Activated T-cell treated with anti-CD3 and anti-CD28 coated beads for 48 hours (primary cell): ENCODE results near the gene SLX9.

ENCODE experiments used
- DNase-seq: peaks from one replicate; pipeline ENCODE4 v3.0.0-alpha.2; 2020; ENCODE audit warnings: low read depth

SLX9 gene, protein sequence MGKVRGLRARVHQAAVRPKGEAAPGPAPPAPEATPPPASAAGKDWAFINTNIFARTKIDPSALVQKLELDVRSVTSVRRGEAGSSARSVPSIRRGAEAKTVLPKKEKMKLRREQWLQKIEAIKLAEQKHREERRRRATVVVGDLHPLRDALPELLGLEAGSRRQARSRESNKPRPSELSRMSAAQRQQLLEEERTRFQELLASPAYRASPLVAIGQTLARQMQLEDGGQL

DNA sequence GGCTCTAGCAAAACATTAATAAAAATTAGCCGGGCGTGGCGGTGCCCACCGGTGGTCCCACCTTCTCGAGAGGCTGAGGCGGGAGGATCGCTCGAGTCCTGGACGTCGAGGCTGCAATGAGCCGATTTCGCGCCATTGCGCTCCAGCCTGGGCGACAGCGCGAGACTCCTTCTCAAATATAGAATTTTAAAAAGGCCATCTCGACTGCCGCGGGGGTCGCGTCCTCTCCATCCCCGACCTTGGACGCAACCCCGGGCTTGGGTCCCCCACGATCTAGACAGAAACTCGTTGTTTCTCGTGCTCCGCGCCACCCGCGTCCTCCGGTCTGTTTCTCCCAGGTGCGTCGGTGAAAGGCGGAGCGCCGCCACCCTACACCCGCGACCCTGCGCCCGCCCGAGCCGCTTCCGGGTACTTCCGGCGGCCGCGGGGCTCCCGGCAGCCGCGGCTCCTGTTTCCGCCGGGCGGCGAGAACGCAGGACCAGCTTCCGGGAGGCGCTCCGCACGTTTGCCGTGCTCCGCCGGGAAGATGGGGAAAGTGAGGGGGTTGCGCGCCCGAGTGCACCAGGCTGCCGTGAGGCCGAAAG lies at the start of gene SLX9:
TSS of gene SLX9 (plus strand) at position 498 of the 584 bp plus-strand sequence. CDS start at position 527, 29 bp downstream.
- DNase-seq = peak; percentile 87

DNA sequence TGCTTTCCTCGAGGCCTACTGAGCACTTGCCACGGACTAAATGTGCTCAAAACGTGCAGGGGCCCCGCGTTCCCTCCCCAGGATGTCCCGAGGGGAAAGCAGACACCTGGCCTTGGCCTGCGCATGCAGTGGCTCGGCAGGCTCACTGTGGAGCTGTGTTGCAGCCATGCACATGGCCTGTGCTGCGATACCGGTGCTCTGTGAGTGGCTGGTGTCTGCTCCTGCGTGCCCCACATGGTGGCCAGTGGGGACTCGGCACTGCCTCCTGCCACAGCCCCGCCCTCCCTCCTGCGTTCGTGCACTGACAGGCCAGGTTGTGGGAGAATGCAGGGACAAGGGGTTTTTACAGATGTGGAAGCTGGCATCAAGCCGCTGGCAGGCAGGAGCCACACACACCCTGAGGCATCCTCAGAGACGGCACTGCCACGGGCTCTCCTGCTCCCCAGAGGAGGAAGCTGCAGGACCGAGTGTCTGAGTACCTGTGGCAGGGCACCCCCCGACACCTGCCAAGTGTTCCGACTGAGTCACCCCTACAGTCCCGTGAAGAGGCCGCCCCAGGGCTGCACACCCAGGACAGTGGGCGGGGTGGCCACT lies 49.4 kb upstream of the SLX9 start:
- no peak for DNase-seq

DNA sequence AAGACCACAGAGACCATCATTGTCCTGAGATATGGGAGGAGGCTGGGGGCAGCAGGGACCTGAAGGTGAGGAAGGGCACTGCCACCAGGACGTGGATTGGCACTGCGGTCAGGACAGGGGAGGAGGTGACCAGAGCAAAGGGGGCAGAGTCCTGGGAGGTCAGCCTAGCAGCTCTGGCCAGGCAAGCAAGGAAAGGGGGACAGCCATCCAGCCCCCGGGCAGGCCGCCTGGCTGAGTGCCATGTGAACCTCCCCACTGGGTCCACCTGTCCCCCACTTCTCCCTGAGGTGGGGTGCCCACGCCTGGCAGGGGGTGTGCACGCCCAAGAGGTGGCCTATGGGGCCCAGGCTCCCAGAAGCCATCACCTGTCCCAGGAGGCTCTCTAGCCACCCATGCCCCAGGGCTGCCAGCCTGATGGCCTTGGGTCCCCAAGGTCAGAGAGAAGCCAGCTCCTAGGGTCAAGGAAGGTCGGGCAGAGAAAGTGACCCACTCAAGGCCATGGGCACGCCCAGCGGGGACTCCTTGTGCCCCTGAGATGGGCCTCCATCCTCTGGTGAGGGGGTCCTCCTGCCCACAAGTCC lies 48.8 kb upstream of the SLX9 start:
- DNase-seq = no peak

DNA sequence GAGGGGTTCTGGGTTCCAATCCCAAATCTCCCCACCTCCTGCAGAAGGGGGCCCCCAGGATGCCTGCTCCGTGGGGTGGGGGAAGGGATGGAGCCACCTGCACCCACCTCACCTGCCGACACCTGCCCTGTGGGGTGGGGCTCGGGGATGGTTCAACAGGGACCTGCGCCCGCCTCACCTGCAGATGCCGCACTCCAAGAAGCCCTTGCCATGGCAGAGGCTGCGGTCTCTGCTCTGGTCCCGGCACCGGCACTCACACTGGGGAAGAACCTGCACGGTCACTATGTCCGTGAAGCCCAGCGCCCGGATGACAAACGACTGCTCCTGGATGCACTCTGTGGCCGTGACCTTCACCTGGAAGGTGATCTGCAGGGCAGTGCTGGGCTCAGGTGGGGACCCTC lies 48.2 kb upstream of the SLX9 start:
- DNase-seq = no peak

DNA sequence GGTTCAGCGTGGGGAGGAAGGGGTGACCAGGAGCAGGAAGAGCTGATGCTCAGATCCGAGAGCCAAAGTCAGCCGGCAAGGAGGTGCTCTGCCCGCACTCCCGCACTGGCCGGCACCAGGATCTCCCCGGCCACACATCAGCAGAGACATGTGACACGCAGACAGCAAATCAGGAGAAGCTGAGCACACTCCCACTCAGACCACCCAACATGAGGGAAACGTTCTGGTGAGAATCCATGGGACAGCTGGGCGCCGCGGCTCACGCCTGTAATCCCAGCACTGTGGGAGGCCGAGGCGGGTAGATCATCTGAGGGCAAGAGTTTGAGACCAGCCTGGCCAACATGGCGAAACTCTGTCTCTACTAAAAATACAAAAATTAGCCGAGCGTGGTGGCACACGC lies 47.7 kb upstream of the SLX9 start:
- DNase-seq = no peak

DNA sequence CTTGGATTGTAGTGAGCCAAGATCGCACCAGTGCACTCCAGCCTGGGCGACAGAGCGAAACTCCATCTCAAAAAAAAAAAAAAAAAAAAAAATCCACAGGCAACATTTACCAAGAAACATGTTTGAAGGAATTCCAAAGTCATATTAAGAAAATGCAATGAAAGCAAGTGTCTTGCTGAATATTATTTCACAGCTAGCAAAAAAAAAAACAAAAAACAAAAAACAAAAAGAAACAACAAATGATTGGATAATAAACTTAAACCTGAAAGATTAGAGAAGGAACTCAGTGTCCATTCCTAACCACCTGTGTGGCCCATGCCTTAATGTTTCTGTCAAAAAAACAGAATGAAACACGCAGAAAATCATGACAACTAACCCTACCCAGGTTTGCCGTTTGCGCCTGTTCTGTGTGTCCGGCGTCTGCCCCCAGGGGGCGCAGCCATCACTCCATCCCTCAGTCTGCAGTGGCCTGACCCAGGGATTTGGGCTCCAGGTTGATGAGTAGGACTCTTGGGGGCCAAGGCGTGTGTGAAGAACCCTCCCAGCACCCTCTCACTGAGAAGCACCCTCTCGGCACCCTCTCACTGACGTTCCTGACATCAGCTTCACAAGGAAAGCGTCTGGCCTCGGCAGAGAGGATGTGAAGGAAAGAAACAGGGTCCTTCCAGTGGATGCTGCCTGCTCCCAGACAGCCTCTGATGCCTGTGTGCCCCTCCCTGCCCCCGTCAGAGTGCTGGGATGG lies 47.1 kb upstream of the SLX9 start:
- peak; percentile 73 for DNase-seq

DNA sequence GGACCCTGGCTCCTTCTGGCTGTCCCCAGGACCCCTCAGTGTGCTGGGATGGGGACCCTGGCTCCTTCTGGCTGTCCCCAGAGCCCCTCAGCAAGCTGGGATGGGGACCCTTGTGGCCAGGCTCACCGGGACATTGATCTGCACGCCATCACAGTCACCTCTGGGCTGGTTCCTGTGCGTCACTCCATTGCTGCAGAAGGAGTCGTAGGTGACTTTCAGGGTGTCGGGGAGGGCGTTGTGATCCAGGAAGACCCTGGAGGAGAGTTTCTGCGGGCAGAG lies 46.6 kb upstream of the SLX9 start:
- no peak for DNase-seq

DNA sequence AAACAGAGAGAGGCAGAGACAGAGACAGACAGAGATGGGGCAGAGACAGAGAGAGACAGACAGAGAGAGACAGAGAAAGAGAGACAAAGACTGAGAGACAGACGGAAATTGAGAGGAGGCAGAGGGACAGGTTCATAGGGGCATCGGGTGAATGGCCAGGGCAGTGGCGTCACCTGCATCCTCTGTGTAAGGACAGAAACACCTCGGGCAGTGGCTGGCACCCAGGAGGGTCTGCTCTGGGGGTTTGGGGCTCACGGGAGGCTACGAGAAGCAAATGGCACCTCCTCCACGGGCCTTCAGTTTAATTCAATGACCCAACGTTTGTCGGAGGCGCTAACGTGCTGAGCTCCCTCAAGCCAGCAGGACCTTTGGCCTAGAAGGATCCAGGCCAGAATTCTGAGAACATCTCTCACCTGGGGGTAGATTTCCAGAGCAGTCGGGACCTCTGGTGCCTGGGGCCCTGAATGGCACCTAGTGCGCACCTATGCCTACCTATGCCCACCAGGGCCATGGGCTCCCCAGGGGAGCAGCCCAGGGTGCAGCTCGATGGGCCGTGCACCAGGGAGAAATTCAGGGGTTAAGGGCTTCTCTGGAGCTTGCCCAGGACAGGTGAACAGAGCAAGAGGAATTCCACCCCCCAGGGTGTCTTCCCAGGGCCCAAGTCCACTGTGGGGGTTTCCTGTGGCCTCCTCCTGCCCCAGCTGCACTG lies 45.7 kb upstream of the SLX9 start:
- no peak for DNase-seq

DNA sequence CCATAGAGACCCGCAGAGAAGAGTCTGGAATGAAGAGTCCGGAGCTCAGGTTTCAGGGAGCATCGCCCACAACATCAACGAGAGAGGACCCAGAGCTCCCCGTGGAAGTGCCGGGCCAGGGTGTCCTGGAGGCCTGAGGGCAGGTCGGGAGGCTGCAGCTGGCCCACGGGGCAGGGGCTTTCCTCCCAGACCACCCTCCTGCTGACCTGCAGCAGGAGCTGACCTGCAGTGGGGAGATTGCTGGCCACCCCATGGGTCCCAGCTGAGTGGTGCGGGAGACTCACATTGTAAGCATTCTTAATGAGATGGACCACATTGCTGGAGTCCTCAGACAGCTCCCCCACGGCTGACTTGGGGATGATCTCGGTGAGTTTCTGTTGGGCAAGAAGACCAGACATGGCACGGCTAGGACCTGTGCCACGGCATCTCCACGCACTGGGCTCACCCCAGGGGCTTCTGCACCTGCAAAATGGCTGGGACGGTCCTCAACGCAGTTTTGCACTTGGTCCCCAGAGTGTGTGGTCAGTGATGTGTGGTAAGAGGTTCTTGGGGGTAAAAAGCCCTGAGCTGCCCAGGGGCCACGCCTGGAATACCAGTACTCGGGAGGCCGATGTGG lies 45.0 kb upstream of the SLX9 start:
- no peak for DNase-seq

DNA sequence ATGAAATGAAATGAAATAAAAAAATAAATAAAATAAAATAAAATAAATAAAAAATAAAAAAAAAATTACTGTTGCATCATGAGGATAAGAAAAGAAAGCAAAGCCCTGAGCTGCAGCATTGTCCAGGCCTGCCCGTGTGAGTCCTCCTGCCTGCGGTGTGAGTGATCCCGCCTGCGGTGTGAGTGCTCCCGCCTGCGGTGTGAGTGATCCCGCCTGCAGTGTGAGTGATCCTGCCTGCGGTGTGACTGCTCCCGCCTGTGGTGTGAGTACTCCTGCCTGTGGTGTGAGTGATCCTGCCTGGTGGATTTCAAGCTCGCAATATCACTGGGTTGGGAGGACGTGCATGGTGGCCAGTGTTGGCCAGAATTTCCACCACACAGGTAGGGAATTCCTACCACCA lies 44.0 kb upstream of the SLX9 start:
- no peak for DNase-seq

DNA sequence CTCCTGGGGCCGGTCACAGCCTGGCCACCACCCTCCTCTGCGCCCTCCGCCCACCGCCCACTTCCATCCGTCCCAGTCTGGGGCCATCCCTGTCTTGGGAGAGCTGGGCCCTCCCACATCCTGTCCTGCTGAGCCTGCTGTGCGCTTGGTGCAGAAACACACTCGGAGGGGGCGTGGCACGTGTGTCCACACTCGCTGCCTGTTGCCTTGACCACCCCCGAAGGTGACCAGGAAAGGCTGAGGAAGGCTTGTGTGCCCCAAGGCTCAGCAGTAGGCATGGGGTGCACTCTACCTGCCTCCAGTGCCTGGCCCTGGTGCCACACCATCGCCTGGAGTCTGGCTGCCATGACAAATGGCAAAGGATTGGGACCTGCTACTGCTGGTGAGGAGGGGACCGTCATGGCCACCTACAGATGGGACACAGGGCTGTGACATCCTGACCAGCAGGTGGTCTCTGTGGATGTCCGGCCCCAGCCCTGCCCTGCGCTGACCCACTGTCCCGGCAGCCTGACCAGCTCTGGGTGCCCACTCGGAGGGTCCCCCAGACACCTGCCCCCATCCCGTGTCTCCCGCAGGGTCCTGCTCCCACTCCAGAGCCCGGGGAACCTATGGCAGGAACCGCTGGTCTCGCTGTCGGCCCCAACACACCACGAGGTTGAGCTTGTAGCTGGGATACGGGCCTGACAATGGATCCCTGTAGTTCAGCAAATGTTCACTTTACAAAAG lies 43.1 kb upstream of the SLX9 start:
- no peak for DNase-seq

DNA sequence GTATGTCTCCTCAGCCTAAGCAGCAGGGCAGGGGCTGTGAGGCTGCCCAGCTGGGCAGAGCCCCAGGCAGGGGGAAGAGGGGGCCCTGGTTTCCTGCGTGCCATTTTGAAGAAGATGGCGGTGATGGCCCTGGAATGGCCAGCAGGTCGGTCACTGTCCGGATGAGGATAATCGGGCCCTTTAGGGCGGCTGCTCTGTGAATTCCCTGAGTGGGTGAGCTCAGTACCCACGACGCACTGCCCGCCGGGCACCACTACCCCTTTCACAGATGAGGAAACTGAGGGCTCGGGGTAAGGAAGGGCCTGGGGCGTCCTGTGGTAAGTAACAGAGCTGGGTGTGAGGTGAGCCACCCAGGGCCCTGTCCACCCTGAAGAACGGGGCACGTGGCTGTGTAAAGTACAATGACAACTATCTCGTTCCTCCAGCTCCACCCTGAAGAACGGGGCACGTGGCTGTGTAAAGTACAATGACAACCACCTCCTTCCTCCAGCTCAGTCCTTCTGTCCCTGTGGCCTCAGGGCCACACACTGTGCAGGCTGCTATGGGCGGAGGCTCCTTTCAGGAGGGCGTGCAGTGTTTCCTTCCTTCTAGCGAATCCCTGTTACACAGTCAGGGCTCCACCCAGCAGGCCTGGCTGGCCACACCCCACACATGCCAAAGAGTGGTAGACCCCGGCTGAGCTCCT lies 42.4 kb upstream of the SLX9 start:
- no peak for DNase-seq

DNA sequence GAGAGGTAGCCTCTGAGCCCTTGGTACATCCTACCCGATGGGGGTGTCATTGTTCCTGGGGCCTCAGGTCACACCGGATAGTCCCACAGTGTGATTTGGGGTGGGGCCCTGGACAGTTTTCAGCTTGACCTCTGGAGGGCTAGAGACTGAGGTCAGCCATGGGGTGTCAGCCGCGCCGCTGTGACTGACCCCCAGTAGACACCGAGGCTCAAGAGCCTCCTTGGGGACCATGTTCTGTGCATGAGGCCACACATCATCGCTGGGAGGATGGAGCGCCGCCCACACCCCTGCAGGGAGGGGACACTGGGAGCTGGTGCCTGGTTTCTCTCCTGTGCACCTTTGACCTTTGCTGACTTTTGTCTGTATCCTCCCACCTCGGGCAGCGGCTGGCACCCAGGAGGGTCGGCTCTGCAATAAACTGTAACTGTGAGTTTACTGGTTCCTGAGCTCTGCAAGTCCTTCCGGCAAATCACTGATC lies 41.8 kb upstream of the SLX9 start:
- DNase-seq = no peak

DNA sequence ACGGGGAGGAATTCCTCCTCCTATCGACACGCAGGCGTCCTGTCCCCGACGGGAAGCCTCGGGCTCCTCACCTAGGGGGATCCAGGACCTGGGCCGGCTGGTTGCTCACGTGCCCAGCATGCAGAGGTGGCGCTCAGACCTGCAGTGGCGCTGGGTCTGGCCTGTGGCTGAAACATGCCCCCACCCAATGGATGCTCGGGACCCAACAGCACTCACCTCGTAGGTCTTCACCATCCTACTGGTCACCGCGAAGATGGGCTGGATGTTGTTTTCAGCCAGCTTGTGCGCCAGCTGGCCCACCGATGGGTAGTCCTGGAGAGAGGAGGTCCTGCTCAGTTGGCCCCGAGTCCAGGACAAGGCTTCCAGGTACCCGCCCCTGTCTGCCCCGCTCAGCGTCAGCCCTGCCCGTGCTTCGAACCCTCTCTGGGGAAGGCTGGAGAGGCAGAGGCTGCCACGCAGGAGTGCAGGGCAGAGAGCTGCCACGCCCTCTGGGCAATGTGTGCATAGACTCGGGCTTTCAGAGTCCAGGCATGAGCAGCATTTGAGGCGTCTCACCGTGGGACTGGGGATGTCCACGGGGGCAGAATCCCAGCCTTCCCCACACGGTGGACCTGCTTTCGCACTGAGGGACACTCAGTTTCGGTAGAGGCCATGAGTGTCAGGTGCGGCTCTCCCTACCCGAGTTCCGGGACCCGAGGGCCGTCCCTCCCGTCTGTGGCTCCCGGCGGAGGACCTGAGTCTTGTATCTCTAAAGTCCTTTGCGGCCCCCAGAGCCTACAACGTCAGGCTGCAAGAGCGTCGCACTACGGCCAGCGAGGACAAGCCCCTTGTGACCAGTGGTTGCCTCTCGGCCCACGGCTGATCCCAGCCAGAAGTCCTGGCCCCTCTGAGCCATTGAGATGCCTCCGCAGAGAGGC lies 40.7 kb upstream of the SLX9 start:
- DNase-seq = no peak

DNA sequence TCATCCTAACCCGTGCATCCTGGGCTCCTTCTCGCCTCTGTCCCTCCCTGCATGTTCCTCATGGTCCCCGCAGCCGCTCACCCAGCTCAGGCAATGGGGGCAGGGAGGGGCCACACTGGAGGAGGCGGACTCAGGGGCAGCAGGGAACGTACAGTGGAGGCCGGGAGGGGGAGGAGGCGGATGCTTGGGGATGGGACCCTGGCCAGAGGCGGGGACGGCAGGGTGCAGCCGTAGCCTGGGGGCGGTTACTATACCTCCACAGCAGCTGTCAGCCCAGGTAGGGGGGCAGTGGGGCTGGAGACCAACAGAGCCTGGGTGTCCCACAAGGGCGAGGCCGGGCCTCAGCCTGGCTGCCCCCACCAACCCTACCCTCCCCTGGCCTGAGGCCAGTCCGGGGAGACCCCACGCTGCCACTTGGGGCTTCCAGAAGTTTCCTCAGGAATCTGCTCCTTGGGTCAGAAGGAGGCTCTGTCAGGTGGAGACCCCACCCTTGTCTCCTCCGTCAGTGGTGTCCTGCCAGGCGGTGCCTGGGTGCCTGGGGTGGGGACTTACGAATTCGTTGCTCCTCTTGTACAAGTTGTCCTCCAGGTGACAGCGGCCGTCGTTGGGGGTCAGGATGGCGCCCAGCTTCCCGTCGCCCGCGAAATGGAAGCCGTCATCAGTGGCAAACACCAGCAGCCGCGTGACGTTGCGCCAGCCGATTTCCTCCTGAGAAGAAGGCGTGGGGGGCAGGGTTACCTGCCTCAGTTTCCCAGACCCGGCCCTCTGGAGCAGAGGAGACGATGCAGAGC lies 39.9 kb upstream of the SLX9 start:
- DNase-seq = no peak

DNA sequence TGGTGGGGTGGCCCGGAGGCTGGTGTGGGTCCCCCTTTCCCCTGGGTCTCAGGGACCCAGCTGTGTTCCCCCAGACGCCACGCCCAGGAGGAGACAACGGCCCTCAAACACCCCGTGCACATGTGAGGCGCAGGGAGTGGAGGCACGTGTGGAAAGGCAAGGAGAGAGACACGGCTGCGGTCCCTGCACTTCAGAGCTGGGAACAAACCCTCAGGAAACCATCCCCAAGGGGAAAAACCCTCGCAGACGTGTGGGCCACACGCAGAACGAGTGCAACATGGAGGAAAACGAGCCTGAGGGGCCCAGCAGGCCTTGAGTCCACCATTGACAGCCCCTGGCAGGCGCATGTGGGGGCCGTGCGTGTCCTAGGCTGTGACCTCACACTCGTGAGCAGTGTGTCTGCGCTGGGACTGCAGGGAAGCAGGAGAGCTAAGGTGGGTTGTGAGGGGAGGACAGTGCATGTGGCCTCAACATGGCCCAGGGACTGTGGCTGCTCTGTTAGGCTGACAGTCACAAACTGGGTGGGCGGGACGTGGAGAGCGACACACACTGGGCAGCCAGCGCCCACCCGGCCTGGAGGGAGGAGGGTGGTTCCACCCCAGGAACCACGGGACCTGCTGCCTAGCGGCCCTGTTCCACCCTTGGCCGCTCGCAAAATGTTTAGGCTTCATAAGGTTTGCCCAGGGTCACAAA lies 39.1 kb upstream of the SLX9 start:
- no peak for DNase-seq

DNA sequence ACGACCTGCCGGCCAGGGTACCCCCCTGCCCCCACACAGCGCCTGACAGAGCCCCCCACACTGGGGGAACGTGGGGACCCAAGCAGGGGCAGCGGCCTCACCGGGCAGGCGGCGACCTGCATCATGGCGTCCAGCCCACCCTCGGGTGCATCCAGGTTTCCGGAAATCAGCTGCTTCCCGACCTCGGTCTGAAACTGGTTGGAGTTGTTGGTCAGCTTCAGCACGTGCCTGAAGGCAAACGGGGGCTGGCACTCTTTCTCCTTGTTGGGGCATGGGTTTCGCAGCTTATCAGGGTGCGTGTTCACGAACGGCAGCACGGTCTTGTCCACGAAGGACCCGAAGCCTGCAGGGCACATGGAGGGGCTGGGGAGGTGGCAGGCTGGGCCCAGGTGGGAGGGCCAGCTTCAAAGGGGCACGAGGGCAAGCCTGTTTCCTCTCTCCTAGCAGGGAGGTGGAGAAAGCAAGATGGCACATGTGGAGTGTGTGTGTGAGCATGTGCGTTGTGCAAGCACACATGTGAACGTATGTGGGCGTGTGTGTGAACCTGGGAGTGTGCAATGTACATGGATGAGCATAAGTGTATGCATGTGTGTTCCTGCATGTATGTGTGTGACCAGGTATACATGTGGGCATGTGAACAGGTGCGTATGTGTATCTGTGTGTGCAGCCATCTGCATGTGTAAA lies 38.3 kb upstream of the SLX9 start:
- DNase-seq = no peak
